Transverse colon (tissue), 4 donors: Measurements from ENCODE around the gene HOXA1. TPM values are rescaled to one million over a fixed set of nuclear protein-coding genes. Genes with fewer than 3 reads are reported as not detected.

Experiments used
- DNase-seq: peaks from one replicate; pipeline ENCODE4 v3.0.0-alpha.2; 2019
- H3K27ac ChIP-seq, 4 donors: fragments of 200-600 bp; sonication (generic); 2 replicates each; pipeline ENCODE4 v1.5.1; 2016 to 2018; ENCODE audit warnings: inconsistent platforms in 4 of 4
- H3K27me3 ChIP-seq: fragments of 200-600 bp; sonication (generic); 2 replicates; pipeline ENCODE4 v1.5.1; 2017; ENCODE audit warnings: inconsistent platforms
- H3K36me3 ChIP-seq, 4 donors: fragments of 200-600 bp; sonication (generic); 2 replicates each; pipeline ENCODE4 v1.5.1; 2017 to 2019; ENCODE audit warnings: inconsistent platforms in 4 of 4
- H3K4me1 ChIP-seq, 4 donors: fragments of 200-600 bp; sonication (generic); 2 replicates each; pipeline ENCODE4 v1.5.1; 2017 to 2020; ENCODE audit warnings: inconsistent platforms in 4 of 4
- H3K4me3 ChIP-seq, 4 donors: fragments of 200-600 bp; sonication (generic); 1 replicate in 1 of 4; 2 replicates in 3 of 4; pipeline versions ENCODE4 v1.5.1 to v1.6.1; 2017 to 2019; ENCODE audit warnings: inconsistent platforms in 4 of 4
- H3K9me3 ChIP-seq, 2 donors: fragments of 200-600 bp; sonication (generic); 2 replicates each; pipeline ENCODE4 v1.5.1; 2017 to 2019; ENCODE audit warnings: inconsistent platforms in 2 of 2
- CTCF ChIP-seq, 5 experiments: fragments of 200-600 bp in 3 of 5; fragments of 450-650 bp in 2 of 5; sonication (generic) in 3 of 5; IDR thresholded peaks; 1 replicate in 2 of 5; 2 replicates in 3 of 5; pipeline ENCODE4 v1.5.1; 2016 to 2017; ENCODE audit warnings: antibody characterized with exemption in 5 of 5, inconsistent platforms in 3 of 5, mild to moderate bottlenecking in 2 of 5, moderate library complexity in 1 of 5
- EP300 ChIP-seq: sonication (generic); formaldehyde crosslinking; IDR thresholded peaks from one replicate; pipeline ENCODE4 v1.6.1; 2017; ENCODE audit warnings: antibody characterized with exemption, low read depth
- POLR2A ChIP-seq: fragments of 450-650 bp; IDR thresholded peaks from one replicate; pipeline ENCODE4 v1.6.1; 2016; ENCODE audit warnings: antibody characterized with exemption, mild to moderate bottlenecking, moderate library complexity
- POLR2AphosphoS5 ChIP-seq, 3 donors: sonication (generic); formaldehyde crosslinking; IDR thresholded peaks; one replicate each; pipeline ENCODE4 v1.6.1; 2016; ENCODE audit warnings: antibody characterized with exemption in 3 of 3
- WGBS, 2 donors: methylation state at CpG; one replicate each; pipeline ENCODE4 v1.1.5; 2018; ENCODE audit warnings: low coverage in 1 of 2; 5-methylcytosine and 5-hydroxymethylcytosine counted together
- in situ Hi-C, 4 donors: fragments of 200-750 bp; cut with MboI; loops; one replicate each; pipeline versions ENCODE4 v1.15.0 to v1.15.1; 2017; ENCODE audit warnings: low sequenced_read_pairs in 3 of 4, low pct_ligation_motif_present in 1 of 4, low pct_unique_long_range_greater_than_20kb in 1 of 4
- intact Hi-C: fragments of 100-400 bp; cut with DNase I; formaldehyde crosslinking; loops from one replicate; pipeline ENCODE4 v1.15.1; 2023; ENCODE audit warnings: low total_unique reads
- total RNA-seq, 4 donors: library from RNA; depleted of rRNA; stranded (reverse); fragments of >200 nt; gene quantifications; one replicate each; pipeline ENCODE4 v1.1.0, GENCODE V29; 2016

The HOXA1 gene
- total RNA-seq, 4 donors from 2014 or later, result 1.4 to 3.2 (median 1.8) TPM

- intact Hi-C loops, result no loop called here
- H3K27ac ChIP-seq, result peak within 1 kb of the TSS; percentile 95 to 99 (median 98)
- in situ Hi-C loops, result loop anchor here (5.0 to 10.0 kb wide), 2 partner anchors 286 to 288 kb away; no protein-coding TSS in a partner anchor
- no peaks in the 10 kb centered on the region for H3K9me3 ChIP-seq
- 40 to 50% methylated on average over 1 to 82 of the region's 86 CpGs for WGBS, 2 donors
- peaks cover 0 to 64% (median 56%) of the 10 kb centered on the region in 4 donors for H3K4me1 ChIP-seq
- H3K36me3 ChIP-seq, result no peaks in the 10 kb centered on the region
- peaks cover 12% of the 10 kb centered on the region for H3K27me3 ChIP-seq
- peak; percentile 84 for DNase-seq
- TF ChIP-seq POLR2A (peak; percentile 59), POLR2AphosphoS5 (IDR thresholded peaks at IDR 0.05) (peak; percentile 90 to 95 (median 91)), EP300 (peak; percentile 24), CTCF (IDR thresholded peaks at IDR 0.05) (peak; percentile 80 to 93 (median 83))
- peak within 1 kb of the TSS; percentile 33 to 77 (median 46) for H3K4me3 ChIP-seq
These were observed 47.5 kb upstream of the HOXA1 start, which contains the start of gene HOXA5 for GRCh38 chr7:27143023-27143949. HOXA5 (minus strand) TSS chr7:27143681; CDS start chr7:27143607, 74 bp downstream.

- peak overlapping the region; percentile 33 to 77 (median 46) for H3K4me3 ChIP-seq
- peak overlapping the region; percentile 95 to 99 (median 98) for H3K27ac ChIP-seq
- no peak for DNase-seq
- in situ Hi-C loops (loop anchor here (5.0 to 10.0 kb wide), 2 partner anchors 285 to 288 kb away; no protein-coding TSS in a partner anchor), intact Hi-C loops (no loop called here)
- no peak for TF ChIP-seq CTCF (IDR thresholded peaks at IDR 0.05)
- no peak for TF ChIP-seq EP300
- TF ChIP-seq POLR2A, result no peak
- no peak for TF ChIP-seq POLR2AphosphoS5 (IDR thresholded peaks at IDR 0.05)
- WGBS, 2 donors, result 35 to 39% methylated on average over 10 to 29 of the region's 29 CpGs
- no peaks in the 10 kb centered on the region for H3K9me3 ChIP-seq
- H3K27me3 ChIP-seq, result peaks cover 6% of the 10 kb centered on the region
- H3K4me1 ChIP-seq, result peaks cover 0 to 64% (median 57%) of the 10 kb centered on the region in 4 donors
- H3K36me3 ChIP-seq, result no peaks in the 10 kb centered on the region
These were observed 46.8 kb upstream of the HOXA1 start for GRCh38 chr7:27142580-27143022.

GRCh38 chr7:27141923-27142579 is 46.3 kb upstream of the HOXA1 start:
- Histone ChIP-seq H3K9me3 (no peaks in the 10 kb centered on the region), H3K27ac (peak overlapping the region; percentile 95 to 99 (median 98)), H3K27me3 (peaks cover 4% of the 10 kb centered on the region), H3K36me3 (no peaks in the 10 kb centered on the region), H3K4me1 (peaks cover 5 to 64% (median 57%) of the 10 kb centered on the region in 4 donors), H3K4me3 (peak overlapping the region; percentile 33 to 77 (median 46))
- TF ChIP-seq POLR2AphosphoS5 (IDR thresholded peaks at IDR 0.05), result no peak
- peak in 2 of 5 experiments; percentile 38 to 39 for TF ChIP-seq CTCF (IDR thresholded peaks at IDR 0.05)
- peak; percentile 37 for DNase-seq
- intact Hi-C loops (no loop called here), in situ Hi-C loops (loop anchor here (5.0 to 10.0 kb wide), 2 partner anchors 285 to 287 kb away; no protein-coding TSS in a partner anchor)
- WGBS, 2 donors, result 38% methylated on average over 14 to 30 of the region's 30 CpGs
